GM18868 (cell line): ENCODE results near the gene FUT7.
"Not testable (repeated sequence)": the region's sequence is repeated elsewhere in the genome, so short reads cannot be mapped to it uniquely, and the experiment has no call there.

Experiments
- ATAC-seq: cut with Tn5 transposase; IDR thresholded peaks from one replicate; pipeline ENCODE4 v1.9.1; 2021; ENCODE audit warnings: mild to moderate bottlenecking, moderate library complexity; ENCODE audit not compliant: unreplicated experiment

The FUT7 gene

DNA sequence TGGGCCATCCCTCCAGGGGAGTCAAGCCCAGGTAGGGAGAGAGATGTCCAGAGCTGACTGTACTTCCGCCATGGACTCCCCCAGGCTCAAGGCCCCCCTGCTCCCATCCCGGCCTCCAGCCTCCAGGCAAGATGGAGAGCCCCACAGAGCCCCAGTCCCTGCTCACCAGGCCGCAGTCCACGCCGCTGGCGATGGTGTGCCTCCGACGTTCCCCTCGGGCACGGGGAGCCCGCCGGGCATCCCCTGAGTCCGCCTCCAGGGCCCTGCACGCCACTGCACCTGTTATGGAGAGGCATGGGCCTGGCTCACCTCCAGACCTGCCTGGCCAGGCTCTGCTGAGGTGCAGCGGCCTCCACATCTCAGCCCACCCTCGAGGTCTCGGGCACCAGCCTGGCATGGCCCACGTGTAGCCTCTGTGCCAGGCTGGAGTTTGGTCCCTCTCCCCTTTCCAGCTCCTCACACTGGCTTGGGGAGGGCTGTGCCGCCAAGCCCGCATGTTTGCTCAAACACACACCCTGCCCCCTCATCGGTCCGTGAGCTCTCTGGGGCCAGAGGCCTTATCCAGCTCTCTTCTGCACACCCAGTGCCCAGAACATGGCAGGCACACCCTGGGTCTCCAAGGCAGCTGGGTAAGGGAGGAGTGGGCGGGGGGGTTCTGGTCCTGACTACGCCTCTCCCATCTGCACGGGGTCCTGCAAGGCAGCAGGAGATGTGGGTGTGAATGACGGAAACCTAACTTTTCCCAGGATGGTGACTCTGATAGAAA is 34.4 kb upstream of the FUT7 start:
- no peak for ATAC-seq

DNA sequence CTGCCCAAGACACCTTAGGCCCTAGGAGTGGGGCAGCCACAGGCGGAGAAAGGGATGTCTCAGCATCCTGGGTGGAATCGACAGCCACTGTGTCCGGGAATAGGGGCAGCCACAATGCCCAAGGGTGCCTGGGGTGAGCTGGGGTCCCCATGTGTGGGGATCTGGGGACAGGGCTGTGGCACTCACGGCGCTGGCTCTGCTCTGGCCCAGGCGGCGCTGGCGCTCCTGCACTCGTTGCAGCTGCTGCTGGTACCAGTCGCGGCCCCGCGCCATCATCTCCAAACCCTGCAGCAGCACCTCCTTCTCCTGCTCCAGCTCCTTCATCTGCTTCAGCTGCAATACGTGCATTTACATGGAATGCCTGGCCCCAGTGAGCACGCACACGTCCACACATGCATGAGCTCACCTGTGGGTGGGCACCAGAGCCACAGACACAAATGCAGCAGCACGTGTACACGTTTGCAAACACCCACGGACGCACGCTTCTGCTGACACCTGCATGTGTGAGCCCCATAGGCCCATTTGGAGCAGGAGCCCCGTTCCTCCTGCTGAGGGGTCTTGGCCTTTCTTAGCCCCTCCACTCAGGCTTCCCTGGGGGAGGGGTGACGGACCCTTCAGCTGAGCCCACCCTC is 33.6 kb upstream of the FUT7 start:
- no peak for ATAC-seq

DNA sequence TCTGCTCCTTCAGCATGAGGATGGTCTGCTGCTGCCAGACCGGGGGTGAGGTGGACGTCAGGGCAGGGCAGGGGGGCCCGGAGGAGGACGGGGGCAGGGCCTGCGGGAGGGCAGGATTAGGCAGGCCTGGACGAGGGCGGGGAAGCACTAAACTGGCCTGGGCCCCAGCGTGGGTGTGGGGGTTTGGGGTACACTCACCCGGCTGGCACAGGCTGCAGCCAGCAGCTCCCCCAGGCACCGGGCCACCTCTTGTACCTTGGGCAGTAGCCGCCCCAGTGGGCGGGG is 32.9 kb upstream of the FUT7 start:
- no peak for ATAC-seq

GRCh38 chr9:137064027-137064879 is 32.4 kb upstream of the FUT7 start:
- ATAC-seq = no peak

GRCh38 chr9:137063311-137064026 is 31.6 kb upstream of the FUT7 start:
- no peak for ATAC-seq

DNA sequence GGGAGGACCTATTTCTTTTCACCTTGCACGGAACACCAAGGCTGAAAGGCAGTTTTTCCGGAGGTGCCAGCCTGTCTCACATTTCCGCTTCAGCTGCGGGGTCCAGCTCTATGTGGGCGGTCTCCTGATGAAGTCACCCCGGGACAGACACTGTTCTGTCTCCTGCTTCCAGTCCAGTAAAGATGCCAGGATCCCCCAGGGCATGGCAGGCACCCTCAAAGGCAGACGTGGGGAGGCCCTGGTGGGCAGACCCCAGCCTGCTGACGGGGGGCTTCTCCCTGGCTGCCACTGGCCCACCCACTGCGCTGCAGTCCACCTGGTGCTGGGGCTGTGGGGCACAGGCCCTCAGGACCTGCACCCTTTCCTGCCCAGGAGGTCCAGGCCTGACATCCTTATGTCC is 30.9 kb upstream of the FUT7 start:
- not testable (repeated sequence) for ATAC-seq

- no peak for ATAC-seq
Measured at GRCh38 chr9:137062384-137062783, 30.5 kb upstream of the FUT7 start.

GRCh38 chr9:137058521-137059234 is 26.8 kb upstream of the FUT7 start:
- no peak for ATAC-seq

DNA sequence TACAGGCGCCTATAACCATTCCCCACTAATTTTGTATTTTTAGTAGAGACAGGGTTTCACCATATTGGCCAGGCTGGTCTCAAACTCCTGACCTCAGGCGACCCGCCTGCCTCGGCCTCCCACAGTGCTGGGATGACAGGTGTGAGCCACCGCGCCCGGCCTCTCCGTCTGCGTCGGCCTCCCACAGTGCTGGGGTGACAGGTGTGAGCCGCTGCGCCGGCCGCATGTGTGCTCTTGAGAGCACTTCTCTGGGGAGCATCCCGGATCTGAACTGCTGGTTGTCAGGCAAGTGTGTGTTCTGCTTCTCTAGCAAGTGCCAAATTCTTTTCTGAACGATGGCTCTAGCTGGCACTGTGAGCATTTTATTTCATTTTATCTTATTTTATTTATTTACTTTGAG is 25.7 kb upstream of the FUT7 start:
- ATAC-seq = no peak

GRCh38 chr9:137056739-137057415 is 25.0 kb upstream of the FUT7 start:
- no peak for ATAC-seq

DNA sequence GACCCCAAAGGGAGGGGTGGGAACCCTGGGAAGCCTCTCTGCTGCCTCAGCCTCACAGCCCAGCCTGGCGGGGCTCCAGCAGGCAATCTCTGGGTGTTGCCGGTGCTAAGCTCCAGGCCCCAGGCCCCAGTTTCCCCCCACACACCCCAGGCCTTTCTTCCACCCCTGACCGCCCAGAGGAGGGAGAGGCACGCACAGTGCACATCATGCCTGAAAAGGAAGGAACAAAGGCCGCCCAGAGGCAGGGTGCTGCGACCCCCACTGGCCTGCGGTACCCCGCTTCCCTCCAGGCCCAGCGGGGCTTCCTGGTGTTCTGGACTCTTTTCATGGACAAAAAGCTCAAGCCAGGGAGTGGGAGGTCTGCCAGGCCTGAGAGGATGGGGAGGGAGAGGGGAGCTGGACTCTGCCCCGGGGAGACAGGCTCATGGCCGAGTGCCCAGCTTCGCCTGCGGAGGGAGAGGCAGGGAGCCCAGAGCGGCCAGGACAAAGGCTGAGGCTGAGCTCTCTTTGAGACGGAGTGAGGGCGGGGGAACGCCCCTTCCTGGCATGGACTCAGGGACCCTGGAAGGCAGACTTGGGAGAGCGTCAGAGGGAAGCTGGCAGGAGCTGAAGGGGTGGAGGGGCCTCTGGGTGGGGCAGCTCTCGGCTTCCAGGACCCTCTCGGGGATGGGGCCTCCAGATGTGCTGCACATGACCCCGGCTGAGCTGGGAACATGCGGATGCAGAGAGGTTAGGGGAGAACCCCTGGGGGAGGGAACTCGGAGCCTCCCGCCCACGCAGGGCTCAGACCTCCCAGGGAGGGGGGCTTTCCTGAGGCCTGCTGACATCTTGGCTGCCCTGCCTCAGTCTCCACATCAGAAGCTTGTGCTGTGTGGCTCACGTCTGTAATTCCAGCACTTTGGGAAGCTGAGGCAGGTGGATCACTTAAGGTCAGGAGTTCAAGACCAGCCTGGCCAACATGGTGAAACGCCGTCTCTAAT is 23.8 kb upstream of the FUT7 start:
- no peak for ATAC-seq

- ATAC-seq = no peak
Measured at GRCh38 chr9:137054932-137055384, 23.1 kb upstream of the FUT7 start.

DNA sequence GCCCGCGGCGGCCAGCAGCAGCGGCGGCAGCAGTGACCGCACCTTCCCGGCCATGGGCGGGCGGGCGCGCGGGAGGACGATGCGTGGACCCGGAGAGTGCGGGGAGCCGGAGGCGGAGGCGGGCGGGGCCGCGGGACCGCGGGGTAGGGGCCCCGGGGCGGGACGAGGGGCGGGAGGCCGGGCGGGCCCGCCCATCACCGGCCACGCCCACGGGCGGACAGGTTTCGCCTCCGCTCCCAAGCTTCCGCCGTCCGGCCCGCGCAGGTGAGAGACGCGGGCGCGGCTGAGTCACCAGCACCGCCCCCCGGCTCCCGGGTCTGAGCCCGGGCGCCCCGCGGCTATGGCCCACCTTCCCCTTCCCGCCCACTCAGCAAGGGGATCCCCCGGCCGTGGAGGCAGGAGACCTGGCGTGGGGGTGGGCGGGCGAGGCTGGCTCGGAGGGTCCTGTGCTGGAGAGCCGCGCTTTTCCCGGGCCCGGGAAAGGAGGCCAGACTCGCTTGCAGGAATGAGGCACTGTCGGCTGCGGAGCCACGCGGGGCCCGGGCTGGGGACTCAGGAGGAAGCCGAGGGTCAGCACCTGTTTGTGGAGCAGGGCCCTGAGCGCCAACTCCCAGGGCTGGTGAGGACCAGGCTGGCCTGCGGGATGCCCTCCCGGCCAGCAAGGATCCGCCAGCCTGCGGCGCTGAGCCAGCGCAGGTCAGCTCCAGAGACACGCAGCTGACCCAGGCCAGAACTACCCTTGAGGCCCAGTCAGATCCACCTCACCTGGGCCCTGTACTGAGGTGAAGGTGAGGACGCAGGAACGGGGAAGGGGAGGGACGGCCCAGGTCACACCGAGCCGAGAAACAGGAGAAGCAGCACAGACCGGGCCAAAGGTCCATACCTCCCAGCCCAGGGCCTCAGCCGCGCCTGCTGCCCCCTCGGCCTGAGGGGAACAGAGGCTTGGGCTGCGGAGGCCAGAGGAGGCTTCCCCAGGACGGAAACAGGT is 22.4 kb upstream of the FUT7 start, which contains the start of gene ENTPD2:
Gene ENTPD2 (minus strand): TSS at position 118 of the 988 bp plus-strand sequence. CDS start 64 bp downstream, at position 54.
- ATAC-seq = no peak

- no peak for ATAC-seq
Measured at GRCh38 chr9:137052998-137053943, 21.4 kb upstream of the FUT7 start.

DNA sequence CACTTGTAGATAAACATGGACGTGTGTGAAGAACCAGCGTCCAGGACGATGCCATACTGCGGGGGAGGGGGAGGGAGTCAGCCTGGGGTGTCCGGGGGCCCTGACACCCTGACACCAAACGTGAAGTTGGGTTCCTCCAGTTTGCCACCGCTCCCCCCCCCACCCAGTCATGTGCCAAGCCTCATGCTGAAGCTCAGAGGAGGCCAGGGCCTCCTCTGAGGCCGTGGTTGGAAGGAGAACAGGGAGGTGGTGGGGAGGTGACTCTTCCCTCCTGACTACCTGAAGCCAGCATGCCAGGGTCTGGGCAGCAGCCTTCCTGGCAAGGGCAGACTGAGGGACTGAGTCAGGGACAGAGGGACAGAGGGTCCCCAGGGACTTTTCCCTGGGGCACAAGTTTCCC is 20.4 kb upstream of the FUT7 start:
- ATAC-seq = no peak

- ATAC-seq = no peak
Measured at GRCh38 chr9:137051145-137051724, 19.3 kb upstream of the FUT7 start.
